Mammary epithelial cell (primary cell): ENCODE measurements around the gene TUFT1.

Experiments
- CTCF ChIP-seq, 2 donors: IDR thresholded peaks in 1 of 2; conservative IDR thresholded peaks in 1 of 2; 2 replicates each; pipeline ENCODE4 v1.5.1; 2011 to 2012; ENCODE audit warnings: inconsistent platforms in 2 of 2, low read length in 2 of 2, mild to moderate bottlenecking in 2 of 2, control low read depth in 1 of 2, low read depth in 1 of 2; ENCODE audit not compliant: insufficient read depth in 1 of 2; ENCODE audit errors: extremely low read depth in 1 of 2
- EZH2 ChIP-seq: IDR thresholded peaks from 2 replicates; pipeline ENCODE4 v1.6.1; 2012; ENCODE audit warnings: low read length, inconsistent platforms, borderline replicate concordance

- TF ChIP-seq CTCF (conservative IDR thresholded peaks at IDR 0.05 in 1 of 2, IDR thresholded peaks at IDR 0.05 in 1 of 2; ENCODE audit: extremely low read depth in 1 of 2, insufficient read depth in 1 of 2, low read depth in 1 of 2, low read length in 2 of 2) = no peak
- no peak for TF ChIP-seq EZH2
These were observed 9.1 kb downstream of the TUFT1 start for GRCh38 chr1:151549199-151549598.
